ENCODE measurements around the gene SCYL1.

The SCYL1 gene

GRCh38 chr11:65586676-65587075 lies 61.8 kb downstream of the SCYL1 start:
- DNase-seq, result no peak
